ENCODE results near the gene HBA1. TPM values are rescaled to one million over a fixed set of nuclear protein-coding genes. Genes with fewer than 3 reads are reported as not detected.

The HBA1 gene
- total and polyA plus RNA-seq, 2 of the 4 experiments (the other 2 are of a cell fraction), result 0.21 TPM; not detected in 1

DNA sequence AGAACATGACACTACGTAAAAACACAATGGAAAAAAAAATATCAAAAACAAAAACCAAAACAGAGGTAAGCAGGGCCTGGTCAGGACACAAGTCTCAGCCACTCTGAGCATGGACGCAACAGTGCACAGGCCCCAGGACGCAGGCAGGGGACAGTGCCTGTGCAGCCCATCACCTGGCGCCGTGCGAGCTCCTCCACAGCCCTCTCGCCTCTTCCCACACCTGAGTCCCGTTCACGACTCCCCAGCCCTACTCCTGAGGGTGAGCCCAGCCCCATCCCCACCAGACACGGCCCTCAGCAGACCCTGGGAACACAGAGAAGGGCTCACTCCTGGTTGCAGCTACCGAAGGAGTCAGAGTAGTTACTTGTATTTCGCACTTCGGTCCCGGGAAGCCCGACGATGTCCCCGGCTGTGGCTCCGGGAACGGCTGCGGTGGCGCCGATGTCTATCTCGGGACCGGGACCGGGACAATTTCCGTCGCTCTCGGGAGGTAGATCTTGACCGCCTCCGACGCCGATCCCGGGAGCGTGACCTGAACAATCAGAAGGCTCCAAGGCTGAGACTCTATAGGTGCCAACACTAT lies 13.2 kb downstream of the HBA1 start:
- H4K91ac ChIP-seq (ENCODE audit: insufficient read depth, low read depth, low read length), result no peak overlapping the region
- BruUV-seq (replicated peaks), result no TSS peak
- intact Hi-C loops (cut with micrococcal nuclease), result no loop called here
- ChIA-PET POLR2A (ENCODE audit: unreplicated experiment) (no interaction called here), CTCF (no interaction called here)
- no peak overlapping the region for H3K23ac ChIP-seq (ENCODE audit: low read depth, low read length)
- H3K4ac ChIP-seq (ENCODE audit: low read depth, low read length), result no peak overlapping the region
- in situ Hi-C loops (cut with MboI; ENCODE audit: low sequenced_read_pairs), result no loop called here
- no peak overlapping the region for H4K5ac ChIP-seq (ENCODE audit: low read depth, low read length)
- no peak overlapping the region for H2AK9ac ChIP-seq (replicated peaks; ENCODE audit: low read depth, low read length, poor library complexity)
- H3K4me1 ChIP-seq (ENCODE audit: control insufficient read depth, insufficient read depth, low read length), result no peaks in the 10 kb centered on the region
- no peak overlapping the region for H2BK120ac ChIP-seq (ENCODE audit: low read depth, low read length)
- H3K18ac ChIP-seq (ENCODE audit: low read depth, low read length), result no peak overlapping the region
- H3K36me3 ChIP-seq (ENCODE audit: control insufficient read depth, insufficient read depth, low read length), result peaks cover 67% of the 10 kb centered on the region
- DNase-seq (no peak), ATAC-seq (ENCODE audit: low read depth) (no peak)
- H3K56ac ChIP-seq (ENCODE audit: extremely low read depth, insufficient read depth, low read length), result no peak overlapping the region
- no peak overlapping the region for H2BK5ac ChIP-seq (ENCODE audit: low read depth, low read length, poor library complexity, severe bottlenecking)
- H3K9me3 ChIP-seq (ENCODE audit: control insufficient read depth, insufficient read depth, low read length), result no peaks in the 10 kb centered on the region
- dilution Hi-C loops (cut with HindIII; ENCODE audit: low sequenced_read_pairs, unreplicated experiment), result no loop called here
- H3K14ac ChIP-seq (replicated peaks; ENCODE audit: low read depth, low read length), result no peak overlapping the region
- H3K27me3 ChIP-seq (ENCODE audit: control insufficient read depth, insufficient read depth, low read length), result no peaks in the 10 kb centered on the region
- peaks cover 8 to 33% of the 10 kb centered on the region in 2 experiments for H3K79me1 ChIP-seq (ENCODE audit: low read depth in 1 of 2, low read length in 2 of 2)
- H3K4me2 ChIP-seq (ENCODE audit: low read depth, low read length), result no peak overlapping the region
- H3K4me3 ChIP-seq (ENCODE audit: insufficient read depth, low read depth, low read length), result no peak overlapping the region
- no peak overlapping the region for H2AK5ac ChIP-seq (ENCODE audit: low read depth, low read length)
- H4K8ac ChIP-seq (ENCODE audit: low read depth in 2 of 2, low read length in 2 of 2), result no peak overlapping the region
- no peak overlapping the region for H2AFZ ChIP-seq (replicated peaks; ENCODE audit: low read length, poor library complexity)
- WGBS, 2 experiments (ENCODE audit: extremely low coverage in 2 of 2, insufficient read length in 1 of 2), result 98% methylated on average over 20 of the region's 34 CpGs; no CpG with 5 or more reads in 1 of the 2 experiments
- H3K9me1 ChIP-seq (ENCODE audit: insufficient read depth, low read length), result peaks cover under 1% of the 10 kb centered on the region
- no peak for TF ChIP-seq RAD21 (IDR thresholded peaks at IDR 0.05; ENCODE audit: low read length)
- TF ChIP-seq CHD1 (IDR thresholded peaks at IDR 0.05; ENCODE audit: low read depth, low read length), result no peak
- TF ChIP-seq, protein P1, sequence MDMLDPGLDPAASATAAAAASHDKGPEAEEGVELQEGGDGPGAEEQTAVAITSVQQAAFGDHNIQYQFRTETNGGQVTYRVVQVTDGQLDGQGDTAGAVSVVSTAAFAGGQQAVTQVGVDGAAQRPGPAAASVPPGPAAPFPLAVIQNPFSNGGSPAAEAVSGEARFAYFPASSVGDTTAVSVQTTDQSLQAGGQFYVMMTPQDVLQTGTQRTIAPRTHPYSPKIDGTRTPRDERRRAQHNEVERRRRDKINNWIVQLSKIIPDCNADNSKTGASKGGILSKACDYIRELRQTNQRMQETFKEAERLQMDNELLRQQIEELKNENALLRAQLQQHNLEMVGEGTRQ (IDR thresholded peaks at IDR 0.05; ENCODE audit: low read depth, low read length), result no peak
- TF ChIP-seq SMC3 (IDR thresholded peaks at IDR 0.05; ENCODE audit: low read depth, low read length), result no peak
- no peak for TF ChIP-seq RCOR1 (IDR thresholded peaks at IDR 0.05; ENCODE audit: insufficient replicate concordance, low read length)
- TF ChIP-seq CEBPB (IDR thresholded peaks at IDR 0.05; ENCODE audit: low read depth, low read length), result no peak
- no peak for TF ChIP-seq POLR2A (IDR thresholded peaks at IDR 0.05; ENCODE audit: low read depth, low read length)
- TF ChIP-seq MAFK (IDR thresholded peaks at IDR 0.05; ENCODE audit: low read depth, low read length), result no peak
- TF ChIP-seq BHLHE40 (IDR thresholded peaks at IDR 0.05; ENCODE audit: low read depth, low read length), result no peak
- no peak for TF ChIP-seq NFE2L2 (IDR thresholded peaks at IDR 0.05; ENCODE audit: low read depth, low read length)
- TF ChIP-seq, protein P2, sequence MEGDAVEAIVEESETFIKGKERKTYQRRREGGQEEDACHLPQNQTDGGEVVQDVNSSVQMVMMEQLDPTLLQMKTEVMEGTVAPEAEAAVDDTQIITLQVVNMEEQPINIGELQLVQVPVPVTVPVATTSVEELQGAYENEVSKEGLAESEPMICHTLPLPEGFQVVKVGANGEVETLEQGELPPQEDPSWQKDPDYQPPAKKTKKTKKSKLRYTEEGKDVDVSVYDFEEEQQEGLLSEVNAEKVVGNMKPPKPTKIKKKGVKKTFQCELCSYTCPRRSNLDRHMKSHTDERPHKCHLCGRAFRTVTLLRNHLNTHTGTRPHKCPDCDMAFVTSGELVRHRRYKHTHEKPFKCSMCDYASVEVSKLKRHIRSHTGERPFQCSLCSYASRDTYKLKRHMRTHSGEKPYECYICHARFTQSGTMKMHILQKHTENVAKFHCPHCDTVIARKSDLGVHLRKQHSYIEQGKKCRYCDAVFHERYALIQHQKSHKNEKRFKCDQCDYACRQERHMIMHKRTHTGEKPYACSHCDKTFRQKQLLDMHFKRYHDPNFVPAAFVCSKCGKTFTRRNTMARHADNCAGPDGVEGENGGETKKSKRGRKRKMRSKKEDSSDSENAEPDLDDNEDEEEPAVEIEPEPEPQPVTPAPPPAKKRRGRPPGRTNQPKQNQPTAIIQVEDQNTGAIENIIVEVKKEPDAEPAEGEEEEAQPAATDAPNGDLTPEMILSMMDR (conservative IDR thresholded peaks at IDR 0.05; ENCODE audit: low read depth, low read length), result no peak
- H2BK15ac ChIP-seq (ENCODE audit: low read depth, low read length), result no peak overlapping the region
- peaks cover 21% of the 10 kb centered on the region for H4K20me1 ChIP-seq (ENCODE audit: insufficient read depth, low read length)
- no peak overlapping the region for H2BK20ac ChIP-seq (ENCODE audit: low read depth, low read length)
- H3K9ac ChIP-seq (ENCODE audit: low read depth, low read length), result no peak overlapping the region
- no peak overlapping the region for H3K27ac ChIP-seq (ENCODE audit: insufficient read depth, low read length)
